Panc1 (cell line): ENCODE results near the gene NUDT16L1.

Experiments used
- POLR2AphosphoS5 ChIP-seq: IDR thresholded peaks from 2 replicates; pipeline ENCODE4 v1.6.1; 2012; ENCODE audit warnings: mild to moderate bottlenecking, low read depth, low read length, moderate library complexity
- TF ChIP-seq, protein P1 (sequence below): fragments of 450-650 bp; IDR thresholded peaks from 2 replicates; pipeline ENCODE4 v1.5.1; 2017; ENCODE audit warnings: mild to moderate bottlenecking

DNA sequence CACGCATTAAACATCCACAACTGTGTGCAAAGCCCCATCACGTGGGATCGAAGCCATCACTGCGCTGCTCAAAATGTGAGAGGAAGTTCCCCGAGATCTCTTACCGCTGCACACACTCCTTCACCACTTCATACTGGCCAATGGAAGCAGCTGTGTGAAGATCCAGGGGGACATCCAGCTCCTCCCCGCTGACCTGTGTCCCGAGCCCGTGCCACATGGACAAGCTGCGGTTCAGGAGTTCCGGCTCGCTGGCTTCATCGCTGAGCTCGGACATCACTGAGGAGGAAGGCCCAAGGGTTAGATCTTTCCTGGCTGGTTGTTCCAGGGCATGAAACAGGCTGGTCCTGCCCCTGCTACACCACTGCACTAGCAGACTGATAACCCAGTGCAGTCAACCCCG is 36.5 kb downstream of the NUDT16L1 start:
- TF ChIP-seq, protein P1, sequence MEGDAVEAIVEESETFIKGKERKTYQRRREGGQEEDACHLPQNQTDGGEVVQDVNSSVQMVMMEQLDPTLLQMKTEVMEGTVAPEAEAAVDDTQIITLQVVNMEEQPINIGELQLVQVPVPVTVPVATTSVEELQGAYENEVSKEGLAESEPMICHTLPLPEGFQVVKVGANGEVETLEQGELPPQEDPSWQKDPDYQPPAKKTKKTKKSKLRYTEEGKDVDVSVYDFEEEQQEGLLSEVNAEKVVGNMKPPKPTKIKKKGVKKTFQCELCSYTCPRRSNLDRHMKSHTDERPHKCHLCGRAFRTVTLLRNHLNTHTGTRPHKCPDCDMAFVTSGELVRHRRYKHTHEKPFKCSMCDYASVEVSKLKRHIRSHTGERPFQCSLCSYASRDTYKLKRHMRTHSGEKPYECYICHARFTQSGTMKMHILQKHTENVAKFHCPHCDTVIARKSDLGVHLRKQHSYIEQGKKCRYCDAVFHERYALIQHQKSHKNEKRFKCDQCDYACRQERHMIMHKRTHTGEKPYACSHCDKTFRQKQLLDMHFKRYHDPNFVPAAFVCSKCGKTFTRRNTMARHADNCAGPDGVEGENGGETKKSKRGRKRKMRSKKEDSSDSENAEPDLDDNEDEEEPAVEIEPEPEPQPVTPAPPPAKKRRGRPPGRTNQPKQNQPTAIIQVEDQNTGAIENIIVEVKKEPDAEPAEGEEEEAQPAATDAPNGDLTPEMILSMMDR, result no peak
- TF ChIP-seq POLR2AphosphoS5, result no peak
